ENCODE measurements around the gene ARSH.
A peak's percentile ranks its signal among the peaks of the same experiment; 100 is the strongest.
"Not testable (repeated sequence)": the region's sequence is repeated elsewhere in the genome, so short reads cannot be mapped to it uniquely, and the experiment has no call there.

ARSH gene

GRCh38 chrX:3006495-3006894 is at the start of gene ARSH:
Gene ARSH, plus strand, starts transcription at chrX:3006546. Its CDS starts 67 bp downstream, at chrX:3006613.
- intact Hi-C loops (cut with DNase I) = no loop called here
- no peak for DNase-seq

- intact Hi-C loops (cut with DNase I) = no loop called here
- no peak for DNase-seq
Measured at GRCh38 chrX:2958199-2958598, 48.1 kb upstream of the ARSH start.

- intact Hi-C loops (cut with DNase I) = no loop called here
Measured at GRCh38 chrX:2960861-2961515, 45.4 kb upstream of the ARSH start.

GRCh38 chrX:2962381-2962780 is 44.0 kb upstream of the ARSH start:
- intact Hi-C loops (cut with DNase I) = no loop called here
- no peak for DNase-seq

More at GRCh38 chrX:2960861-2961515, 45.4 kb upstream of the ARSH start:
- no peak for DNase-seq

GRCh38 chrX:2963449-2963848 is 42.9 kb upstream of the ARSH start:
- intact Hi-C loops (cut with DNase I) = not testable (repeated sequence)

GRCh38 chrX:2963992-2964794 is 42.2 kb upstream of the ARSH start:
- intact Hi-C loops (cut with DNase I); DNase-seq: not testable (repeated sequence)

More at GRCh38 chrX:2963449-2963848, 42.9 kb upstream of the ARSH start:
- DNase-seq = not testable (repeated sequence)

GRCh38 chrX:2965965-2966364 is 40.4 kb upstream of the ARSH start:
- DNase-seq = no peak
- intact Hi-C loops (cut with DNase I) = no loop called here

- intact Hi-C loops (cut with DNase I) = no loop called here
- DNase-seq = no peak
Measured at GRCh38 chrX:2967012-2967411, 39.3 kb upstream of the ARSH start.

- peak in 2 of 42 donors; percentile 2 to 7 for DNase-seq
- intact Hi-C loops (cut with DNase I) = no loop called here
Measured at GRCh38 chrX:2967584-2967983, 38.8 kb upstream of the ARSH start.

- DNase-seq = peak; percentile 6 to 78 (median 54)
- intact Hi-C loops (cut with DNase I) = no loop called here
Measured at GRCh38 chrX:2967998-2968909, 38.1 kb upstream of the ARSH start.

GRCh38 chrX:2969021-2969420 is 37.3 kb upstream of the ARSH start:
- intact Hi-C loops (cut with DNase I) = no loop called here
- DNase-seq = no peak

GRCh38 chrX:2972391-2972790 is 34.0 kb upstream of the ARSH start:
- DNase-seq = no peak
- intact Hi-C loops (cut with DNase I) = no loop called here

GRCh38 chrX:2974961-2975360 is 31.4 kb upstream of the ARSH start:
- no peak for DNase-seq

GRCh38 chrX:2978639-2979038 is 27.7 kb upstream of the ARSH start:
- DNase-seq; intact Hi-C loops (cut with DNase I): not testable (repeated sequence)

More at GRCh38 chrX:2974961-2975360, 31.4 kb upstream of the ARSH start:
- intact Hi-C loops (cut with DNase I) = no loop called here

- intact Hi-C loops (cut with DNase I) = no loop called here
- DNase-seq = no peak
Measured at GRCh38 chrX:2984342-2984741, 22.0 kb upstream of the ARSH start.

GRCh38 chrX:2989565-2989964 is 16.8 kb upstream of the ARSH start:
- no peak for DNase-seq
- intact Hi-C loops (cut with DNase I) = no loop called here

- intact Hi-C loops (cut with DNase I) = no loop called here
- no peak for DNase-seq
Measured at GRCh38 chrX:3010532-3010931, 4.2 kb downstream of the ARSH start.

- no peak for DNase-seq
- intact Hi-C loops (cut with DNase I) = no loop called here
Measured at GRCh38 chrX:3017492-3017891, 11.1 kb downstream of the ARSH start.

- intact Hi-C loops (cut with DNase I) = no loop called here
- no peak for DNase-seq
Measured at GRCh38 chrX:3024176-3024575, 17.8 kb downstream of the ARSH start.

Data from head of caudate nucleus (tissue), 42 donors.